ENCODE results near the gene MUC4.
"Not testable (repeated sequence)": the region's sequence is repeated elsewhere in the genome, so short reads cannot be mapped to it uniquely, and the experiment has no call there.

The MUC4 gene

DNA sequence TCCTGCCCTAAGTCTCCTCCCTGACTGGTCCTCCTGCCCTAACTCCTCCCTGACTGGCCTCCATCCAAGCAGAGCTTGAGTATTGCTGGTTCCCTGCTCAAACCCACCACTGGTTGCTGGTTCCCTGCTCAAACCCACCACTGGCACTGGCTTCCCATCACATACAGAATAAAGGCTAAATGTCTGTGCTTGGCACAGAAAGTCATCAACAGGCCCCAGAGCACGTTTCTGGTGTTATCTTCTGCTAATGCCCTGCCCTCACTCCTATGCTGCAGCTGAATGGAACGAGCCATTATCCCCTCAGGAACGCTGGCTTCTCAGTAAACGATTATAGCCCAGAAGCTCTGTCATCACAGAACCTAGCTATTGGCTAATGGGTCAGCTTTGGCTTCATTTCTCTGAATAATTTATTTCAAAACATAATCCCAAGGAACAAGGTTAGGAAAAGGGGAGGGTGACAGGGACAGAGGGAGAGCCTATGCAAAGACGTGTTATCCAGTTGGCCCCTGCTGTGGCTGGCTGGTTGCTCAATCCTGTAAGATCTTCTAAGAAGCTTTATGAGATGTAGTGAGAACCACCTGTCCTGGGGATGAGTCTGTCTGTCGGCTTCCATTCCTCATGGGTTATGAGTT, 97.2 kb downstream of the MUC4 start:
- DNase-seq, result no peak

DNA sequence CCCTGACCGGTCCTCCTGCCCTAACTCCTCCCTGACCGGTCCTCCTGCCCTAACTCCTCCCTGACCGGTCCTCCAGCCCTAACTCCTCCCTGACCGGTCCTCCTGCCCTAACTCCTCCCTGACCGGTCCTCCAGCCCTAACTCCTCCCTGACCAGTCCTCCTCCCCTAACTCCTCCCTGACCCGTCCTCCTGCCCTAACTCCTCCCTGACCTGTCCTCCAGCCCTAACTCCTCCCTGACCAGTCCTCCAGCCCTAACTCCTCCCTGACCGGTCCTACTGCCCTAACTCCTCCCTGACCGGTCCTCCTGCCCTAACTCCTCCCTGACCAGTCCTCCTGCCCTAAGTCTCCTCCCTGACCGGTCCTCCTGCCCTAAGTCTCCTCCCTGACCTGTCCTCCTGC, 98.6 kb downstream of the MUC4 start:
- DNase-seq, result not testable (repeated sequence)

DNA sequence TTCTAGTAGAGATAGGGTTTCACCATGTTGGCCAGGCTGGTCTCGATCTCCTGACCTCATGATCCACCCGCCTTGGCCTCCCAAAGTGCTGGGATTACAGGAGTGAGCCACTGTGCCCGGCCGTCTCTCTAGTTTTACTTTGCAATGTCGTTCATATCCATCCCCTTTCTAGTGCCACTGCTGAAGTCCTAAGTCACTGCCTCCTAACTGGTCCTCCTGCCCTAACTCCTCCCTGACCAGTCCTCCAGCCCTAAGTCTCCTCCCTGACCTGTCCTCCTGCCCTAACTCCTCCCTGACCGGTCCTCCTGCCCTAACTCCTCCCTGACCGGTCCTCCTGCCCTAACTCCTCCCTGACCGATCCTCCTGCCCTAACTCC, 99.2 kb downstream of the MUC4 start:
- DNase-seq, result not testable (repeated sequence)

DNA sequence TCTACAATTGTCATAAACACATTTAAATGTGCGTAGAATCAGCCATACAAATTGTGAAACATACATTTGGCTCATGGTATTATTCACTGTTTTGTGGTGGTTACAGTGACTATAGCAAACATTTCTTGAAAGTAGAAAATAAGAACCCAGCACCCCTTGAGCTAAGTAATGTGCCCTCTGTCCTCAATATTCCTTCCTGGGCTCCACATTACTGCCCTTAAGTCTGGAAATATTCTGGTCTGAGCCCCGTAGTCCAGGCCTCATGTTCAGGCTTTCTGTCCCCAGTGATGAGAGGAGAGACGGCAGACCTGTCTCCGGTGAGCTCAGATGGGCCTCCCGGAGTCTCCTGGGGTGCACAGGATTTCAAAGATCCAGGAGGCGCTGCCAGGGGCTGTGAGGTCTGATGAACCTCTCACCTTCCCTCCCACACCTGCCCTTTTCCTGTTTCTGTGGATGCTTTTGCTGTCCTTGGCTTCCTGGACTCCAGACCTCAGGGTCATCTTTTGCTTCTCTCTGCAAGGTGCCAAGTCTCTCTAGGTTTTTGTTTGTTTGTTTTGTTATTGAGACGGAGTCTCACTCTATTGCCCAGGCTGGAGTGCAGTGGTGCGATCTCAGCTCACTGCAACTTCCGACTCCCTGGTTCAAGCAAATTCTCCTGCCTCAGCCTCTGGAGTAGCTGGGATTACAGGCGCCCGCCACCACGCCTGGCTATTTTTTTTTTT, 99.8 kb downstream of the MUC4 start:
- DNase-seq, result no peak

DNA sequence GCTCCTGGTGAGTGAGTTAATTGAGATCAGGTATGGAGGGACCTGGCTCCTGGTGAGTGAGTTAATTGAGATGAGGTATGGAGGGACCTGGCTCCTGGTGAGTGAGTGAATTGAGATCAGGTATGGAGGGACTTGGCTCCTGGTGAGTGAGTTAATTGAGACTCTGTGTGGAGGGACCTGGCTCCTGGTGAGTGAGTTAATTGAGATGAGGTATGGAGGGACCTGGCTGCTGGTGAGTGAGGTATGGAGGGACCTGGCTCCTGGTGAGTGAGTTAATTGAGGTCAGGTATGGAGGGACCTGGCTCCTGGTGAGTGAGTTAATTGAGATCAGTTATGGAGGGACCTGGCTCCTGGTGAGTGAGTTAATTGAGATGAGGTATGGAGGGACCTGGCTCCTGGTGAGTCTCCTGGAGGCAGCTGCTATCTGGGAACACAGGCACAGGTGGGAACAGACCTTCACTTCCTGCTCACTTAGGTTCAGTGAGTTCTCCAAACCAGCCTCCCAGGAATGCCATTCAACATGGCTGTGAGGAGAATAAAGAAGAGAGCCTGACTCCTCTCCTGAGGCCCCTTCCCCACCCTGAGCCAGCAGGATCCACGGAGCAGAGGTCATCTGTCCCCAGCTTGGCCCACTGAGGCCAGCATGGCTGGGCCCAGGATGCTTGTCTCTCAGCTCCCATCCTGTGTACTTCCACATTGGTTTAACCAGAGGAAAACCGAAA, 100.5 kb downstream of the MUC4 start:
- not testable (repeated sequence) for DNase-seq

DNA sequence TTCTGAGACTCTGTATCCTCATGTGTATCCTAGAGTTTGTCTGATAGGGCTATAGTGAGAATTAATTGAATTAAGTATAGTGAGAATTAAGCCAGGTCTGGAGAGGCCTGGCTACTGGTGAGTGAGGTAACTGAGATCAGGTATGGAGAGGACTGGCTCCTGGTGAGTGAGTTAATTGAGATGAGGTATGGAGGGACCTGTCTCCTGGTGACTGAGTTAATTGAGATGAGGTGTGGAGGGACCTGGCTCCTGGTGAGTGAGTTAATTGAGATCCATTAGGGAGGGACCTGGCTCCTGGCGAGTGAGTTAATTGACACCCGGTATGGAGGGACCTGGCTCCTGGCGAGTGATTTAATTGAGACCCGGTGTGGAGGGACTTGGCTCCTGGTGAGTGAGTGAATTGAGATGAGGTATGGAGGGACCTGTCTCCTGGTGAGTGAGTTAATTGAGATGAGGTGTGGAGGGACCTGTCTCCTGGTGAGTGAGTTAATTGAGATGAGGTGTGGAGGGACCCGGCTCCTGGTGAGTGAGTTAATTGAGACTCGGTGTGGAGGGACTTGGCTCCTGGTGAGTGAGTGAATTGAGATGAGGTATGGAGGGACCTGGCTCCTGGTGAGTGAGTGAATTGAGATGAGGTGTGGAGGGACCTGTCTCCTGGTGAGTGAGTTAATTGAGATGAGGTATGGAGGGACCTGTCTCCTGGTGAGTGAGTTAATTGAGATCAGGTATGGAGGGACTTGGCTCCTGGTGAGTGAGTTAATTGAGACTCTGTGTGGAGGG, 101.4 kb downstream of the MUC4 start:
- not testable (repeated sequence) for DNase-seq

DNA sequence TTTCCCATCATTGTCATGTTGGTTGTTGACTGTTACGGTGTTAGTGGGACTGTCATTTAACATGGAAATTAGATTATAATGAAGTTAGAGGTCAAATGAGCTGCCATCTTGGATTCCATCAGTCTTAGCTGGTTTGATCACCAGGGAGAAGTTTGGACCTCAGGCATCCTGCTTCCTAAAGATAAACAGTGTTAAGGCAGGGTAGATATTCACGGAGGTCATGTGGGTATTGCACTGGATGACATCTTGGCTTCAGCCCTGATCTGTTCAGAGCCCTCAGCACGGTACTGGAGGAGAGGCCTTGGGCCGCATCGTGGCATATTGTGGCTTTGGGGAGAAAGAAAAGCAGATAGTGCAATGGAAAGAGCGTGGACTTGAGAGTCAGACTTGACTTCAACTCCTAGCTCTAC, 102.0 kb downstream of the MUC4 start:
- no peak for DNase-seq

DNA sequence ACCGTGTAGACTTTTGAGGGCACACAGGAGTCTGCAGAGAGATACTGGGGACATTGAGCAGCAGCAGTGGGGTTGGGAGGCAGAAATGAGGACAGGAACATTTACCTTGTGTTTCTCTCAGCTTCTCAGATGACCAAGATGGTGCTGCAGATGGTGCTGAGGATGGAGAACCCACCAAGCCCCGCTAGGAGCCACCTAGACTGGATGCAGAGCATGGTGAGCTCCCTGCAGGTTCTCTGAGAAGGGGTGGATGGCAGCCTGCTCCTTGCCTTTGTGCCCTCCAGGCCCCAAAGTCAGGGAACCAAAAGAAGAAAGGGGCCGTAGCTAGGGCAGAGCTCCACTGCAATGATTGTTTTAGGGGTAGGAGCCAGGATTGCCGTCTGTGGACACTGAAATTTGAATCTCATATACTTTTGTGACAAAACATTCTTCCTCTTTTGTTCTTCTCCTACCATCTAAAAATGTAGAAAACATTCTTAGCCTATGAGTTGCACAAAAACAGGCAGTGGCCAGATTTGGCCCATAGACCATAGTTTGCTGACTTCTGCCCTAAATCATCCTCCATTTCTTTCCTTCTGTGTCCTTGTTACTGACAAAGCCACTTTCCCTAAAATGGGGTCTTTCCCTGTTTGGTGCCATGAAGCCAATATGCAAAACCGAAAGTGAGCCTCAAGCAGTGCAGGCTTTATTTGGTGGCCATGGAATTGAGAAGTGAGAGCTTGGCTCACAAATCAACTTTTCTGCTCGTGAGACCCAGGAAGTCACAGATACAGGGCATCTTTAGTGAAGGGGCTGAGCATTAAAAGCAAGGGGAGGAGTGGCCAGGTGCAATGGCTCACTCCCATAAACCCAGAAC, 102.9 kb downstream of the MUC4 start:
- no peak for DNase-seq

DNA sequence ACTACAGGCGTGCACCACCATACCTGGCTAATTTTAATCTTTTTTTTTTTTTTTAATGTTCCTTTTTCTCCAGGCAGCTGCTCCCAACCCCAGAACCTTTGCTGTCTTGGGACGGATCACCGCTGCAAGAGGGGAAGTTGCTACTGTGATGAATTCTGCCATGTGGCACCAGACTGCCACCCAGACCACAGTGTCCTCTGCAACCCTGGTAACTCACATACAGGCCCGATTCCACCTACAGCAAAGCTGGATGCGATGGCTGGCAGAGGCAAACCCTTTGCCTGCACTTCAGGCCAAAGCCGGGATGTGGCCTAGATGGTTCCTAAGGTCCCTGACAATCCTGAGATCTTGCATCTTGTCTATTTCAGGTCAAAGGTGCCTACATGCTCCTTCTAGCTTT, 103.7 kb downstream of the MUC4 start:
- DNase-seq, result no peak

DNA sequence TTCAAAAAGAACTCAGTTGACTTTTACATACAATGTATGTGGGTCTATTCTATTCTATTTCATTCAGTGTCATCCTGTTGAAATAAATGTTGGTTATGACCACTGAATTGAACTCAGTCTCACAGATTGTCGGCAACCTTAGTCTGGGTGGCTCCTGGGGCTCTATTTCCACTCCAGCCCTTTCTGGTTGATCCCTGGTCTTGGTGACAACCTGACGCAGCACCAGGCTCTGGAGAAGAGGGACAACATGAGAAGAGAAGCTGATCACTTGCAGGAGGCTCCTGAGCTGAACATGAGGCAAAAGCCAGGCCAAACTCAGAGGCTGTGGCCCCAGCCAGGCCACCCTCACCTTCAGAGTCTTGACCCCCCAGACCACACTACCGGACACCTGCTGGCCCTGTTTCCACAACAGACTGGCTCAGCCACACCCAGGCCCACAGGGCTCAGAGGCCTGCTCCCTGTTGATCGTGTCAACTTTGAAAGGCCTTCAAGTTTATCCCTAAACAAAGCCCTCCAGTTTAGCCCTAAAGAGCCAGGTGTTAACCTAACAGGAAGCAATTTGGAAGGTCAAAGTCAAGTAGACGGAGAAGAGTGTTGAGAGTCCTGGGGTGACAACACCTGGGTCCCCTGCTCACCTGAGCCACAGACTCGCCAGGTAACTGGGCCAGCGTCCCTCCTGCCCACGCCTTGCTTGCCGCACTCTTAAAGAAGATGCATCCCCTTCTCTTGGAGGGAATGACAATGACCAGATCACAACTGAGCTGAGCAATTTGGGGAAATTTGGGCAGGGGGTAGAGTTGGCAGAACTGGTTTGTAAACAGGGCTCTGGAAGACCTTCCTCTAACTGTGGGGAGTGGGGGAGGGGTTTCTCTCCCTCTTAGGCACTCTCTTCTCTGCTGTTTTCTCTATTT, 106.4 kb downstream of the MUC4 start:
- no peak for DNase-seq

DNA sequence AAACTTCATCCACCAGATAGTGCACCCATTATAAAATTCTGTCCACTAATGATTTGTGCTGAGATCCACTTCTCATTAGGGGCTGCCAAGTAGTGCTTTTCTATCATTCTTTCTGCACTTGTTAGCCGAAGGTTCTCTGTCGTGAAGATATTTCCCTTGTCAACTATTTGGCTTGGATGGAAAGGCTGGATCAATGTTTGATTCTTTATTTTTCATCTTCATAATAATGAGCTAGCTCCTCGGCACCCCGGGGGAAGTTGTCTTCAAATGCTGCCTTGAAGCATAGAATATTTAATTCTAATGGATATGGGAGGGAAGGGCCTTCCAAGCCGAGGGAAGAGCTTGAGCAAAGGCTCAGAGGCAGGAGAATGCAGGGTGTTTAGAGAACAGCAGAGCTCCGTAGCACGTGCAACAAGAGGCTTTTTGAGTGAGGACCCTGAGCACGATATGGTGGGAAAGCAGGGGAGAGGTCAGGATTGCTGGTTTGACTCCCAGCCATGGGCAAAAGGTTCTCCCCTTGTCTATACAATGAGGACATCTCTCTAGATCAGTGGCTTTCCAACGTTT, 107.2 kb downstream of the MUC4 start:
- no peak for DNase-seq

DNA sequence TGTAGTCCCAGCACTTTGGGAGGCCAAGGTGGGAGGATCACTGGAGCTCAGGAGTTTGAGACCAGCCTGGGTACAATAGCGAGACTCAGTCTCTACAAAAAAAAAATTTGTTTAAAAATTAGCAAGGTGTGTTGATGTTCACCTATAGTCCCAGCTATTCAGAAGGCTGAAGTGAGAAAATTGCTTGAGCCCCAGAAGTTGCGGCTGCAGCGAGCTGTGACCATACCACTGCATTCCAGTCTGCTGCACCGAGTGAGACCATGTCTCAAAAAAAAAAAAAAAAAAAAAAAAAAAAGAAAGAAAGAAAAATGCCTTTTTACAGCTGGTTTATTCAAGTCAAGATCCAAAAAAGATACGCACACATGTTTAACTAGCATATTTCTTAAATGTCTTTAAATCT, 108.0 kb downstream of the MUC4 start:
- DNase-seq, result no peak

DNA sequence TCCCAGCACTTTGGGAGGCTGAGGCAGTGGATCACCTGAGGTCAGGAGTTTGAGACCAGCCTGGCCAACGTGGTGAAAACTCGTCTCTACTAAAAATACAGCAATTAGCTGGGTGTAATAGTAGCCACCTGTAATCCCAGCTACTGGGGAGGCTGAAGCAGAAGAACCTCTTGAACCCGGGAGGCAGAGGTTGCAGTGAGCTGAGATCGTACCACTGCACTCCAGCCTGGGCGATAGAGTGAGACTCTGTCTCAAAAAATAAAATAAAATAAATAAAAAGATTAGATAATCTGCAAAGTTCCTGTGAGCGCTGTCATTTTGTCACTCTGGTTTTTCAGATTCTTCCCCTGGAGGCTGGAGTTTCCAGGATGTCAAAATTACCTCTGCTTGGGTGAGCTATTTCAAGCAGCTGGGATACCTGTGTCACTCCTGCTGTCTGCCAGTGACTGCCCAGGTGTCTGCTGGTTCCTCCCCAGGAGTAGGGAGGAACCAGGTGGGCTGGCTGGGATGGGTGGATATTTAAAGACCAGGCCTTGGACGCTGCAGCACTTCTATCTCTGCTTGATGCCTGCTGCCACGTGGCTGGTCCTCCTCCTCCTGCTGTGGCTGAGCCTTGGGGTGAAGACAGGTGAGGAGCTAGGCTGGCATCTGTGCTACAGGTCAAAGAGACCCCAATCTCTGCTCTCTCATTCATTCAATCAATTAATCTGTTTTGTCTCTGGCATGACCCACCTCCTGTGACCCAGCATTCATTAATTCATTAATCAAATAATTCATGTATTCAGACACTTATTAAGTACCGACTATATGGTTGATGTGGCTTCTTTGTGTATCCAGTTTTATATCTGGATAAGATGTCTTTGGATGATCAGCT, 110.5 kb downstream of the MUC4 start:
- no peak for DNase-seq

DNA sequence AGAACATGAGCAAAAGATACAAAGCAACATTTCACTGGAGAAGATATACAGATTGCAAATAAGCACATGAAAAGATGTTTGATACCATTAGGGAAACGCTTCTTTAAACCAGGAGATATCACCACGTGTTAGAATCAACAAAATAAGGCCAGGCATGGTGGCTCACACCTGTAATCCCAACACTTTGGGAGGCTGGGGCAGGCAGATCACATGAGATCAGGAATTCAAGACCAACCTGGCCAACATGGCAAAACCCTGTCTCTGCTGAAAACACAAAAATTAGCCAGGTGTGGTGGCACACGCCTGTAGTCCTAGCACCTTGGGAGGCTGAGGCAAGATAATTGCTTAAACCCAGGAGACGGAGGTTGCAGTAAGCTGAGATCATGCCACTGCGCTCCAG, 111.4 kb downstream of the MUC4 start:
- DNase-seq, result no peak

DNA sequence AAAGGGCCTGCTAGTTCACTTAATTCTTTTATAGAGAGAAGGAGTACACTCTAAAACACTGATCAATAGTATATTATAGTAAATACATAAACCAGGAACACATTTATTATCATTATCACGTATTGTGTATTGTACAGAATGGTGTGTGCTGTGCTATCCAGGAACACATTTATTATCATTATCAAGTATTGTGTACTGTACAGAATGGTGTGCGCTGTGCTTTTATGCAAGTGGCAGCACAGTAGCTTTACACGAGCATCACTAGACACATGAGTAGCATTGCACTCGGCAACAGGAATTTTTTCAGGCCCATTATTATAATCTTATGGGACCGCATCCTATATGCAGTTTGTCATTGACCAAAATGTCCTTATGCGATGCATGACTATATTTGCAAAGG, 111.9 kb downstream of the MUC4 start:
- no peak for DNase-seq

DNA sequence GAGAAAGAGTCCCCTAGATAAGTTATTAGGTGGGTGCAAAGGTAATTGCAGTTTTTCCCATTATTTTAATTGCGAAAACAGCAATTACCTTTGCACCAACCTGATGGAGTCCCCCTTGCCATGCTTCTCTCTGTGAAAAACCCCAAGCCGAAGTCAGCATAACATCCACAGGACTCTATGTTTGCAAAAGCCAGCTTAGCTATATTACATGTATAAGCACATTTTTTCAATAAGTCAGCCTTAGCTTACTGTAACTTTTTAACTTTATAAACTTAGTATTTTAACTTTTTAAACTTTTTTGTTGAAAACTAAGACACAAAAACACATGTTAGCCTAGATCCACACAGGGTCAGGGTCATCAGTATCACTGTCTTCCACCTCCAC, 112.3 kb downstream of the MUC4 start:
- no peak for DNase-seq

DNA sequence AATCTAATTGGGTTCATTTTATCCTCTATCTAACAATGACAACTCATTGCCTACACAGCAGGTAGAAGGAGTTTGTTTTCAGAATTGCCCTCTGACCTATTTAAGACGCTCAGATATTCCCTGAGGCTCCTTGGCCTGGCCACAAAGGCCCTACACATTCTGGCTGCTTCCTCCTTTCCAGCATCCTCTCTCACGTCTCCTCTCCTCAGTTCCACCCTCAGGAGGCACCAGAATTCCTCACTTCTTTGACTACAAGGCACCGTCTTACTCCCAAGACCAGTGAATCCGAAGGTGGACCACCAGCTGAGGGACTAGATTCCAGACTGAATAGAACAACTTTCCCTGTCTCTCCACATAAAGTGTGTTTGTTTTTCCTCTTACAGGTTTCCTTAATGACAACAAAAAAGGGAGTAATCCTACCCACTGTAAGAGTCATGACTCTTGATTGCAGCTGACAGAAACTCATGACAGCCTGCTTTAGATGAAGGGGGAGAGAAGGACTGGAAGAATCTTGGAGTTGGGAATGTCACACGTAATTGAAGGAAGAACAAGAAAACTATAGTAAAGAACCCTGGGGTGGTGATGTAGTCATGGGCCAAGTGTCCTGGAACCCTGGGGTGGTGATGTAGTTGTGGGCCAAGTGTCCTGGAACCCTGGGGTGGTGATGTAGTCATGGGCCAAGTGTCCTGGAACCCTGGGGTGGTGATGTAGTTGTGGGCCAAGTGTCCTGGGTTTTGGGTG, 112.9 kb downstream of the MUC4 start:
- no peak for DNase-seq

DNA sequence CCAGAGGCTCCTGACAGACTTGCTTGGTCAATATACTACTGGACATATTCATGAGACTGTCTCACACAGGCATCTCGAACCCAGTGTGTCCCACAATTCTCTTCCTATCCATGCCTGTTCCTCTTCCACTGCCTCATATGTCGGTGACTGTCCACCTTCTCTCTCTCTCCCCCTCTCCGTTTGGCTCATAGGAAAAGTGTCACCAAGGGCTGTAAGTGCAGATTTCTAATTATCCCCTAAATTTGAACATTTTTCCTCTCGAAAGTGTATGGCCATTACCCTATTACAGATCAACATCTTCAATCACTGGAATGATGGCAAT, 113.4 kb downstream of the MUC4 start:
- no peak for DNase-seq

DNA sequence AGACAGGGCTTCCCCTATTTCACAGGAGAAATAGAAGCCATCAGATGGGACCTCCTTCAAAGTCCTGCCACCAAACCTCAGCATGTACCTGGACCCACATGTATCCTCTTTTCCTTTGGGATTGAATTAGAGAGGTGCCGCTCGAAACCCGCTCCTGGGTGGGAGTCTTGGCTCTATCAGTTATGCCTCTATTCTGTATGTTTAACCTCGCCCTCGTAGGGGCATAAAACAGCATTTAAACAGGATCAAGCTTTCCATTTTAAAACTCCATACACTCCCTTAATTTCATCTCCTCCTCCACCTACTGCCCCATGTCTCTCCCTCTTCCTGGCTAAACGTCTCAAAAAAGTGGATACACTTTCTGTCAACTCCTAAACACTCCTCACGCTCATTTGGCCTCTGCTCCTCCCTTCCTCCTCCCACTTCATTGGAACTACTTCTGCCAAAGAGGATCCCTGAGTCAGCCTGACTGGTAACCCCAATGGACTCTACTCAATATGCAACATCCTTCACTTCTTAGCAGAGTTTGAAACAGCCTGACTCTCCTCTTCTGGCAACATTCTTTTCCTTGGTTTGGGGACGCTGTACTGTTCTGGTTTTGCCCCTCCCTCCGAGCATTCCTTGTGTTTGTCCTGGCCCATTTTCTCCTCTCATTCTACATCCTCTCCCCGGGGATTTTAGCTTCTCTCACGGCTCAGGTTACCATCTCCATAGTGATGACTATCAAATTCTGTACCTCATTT, 114.0 kb downstream of the MUC4 start:
- DNase-seq, result no peak

Measured in OCI-M1 (cell line).